Esophagus squamous epithelium (tissue), 5 donors: ENCODE data around the gene LONRF2. TPM values are rescaled to one million over a fixed set of nuclear protein-coding genes. Genes with fewer than 3 reads are reported as not detected.

Source experiments
- DNase-seq: peaks from one replicate; lab custom pipeline; 2025; lab: John Stamatoyannopoulos, UW
- H3K27ac ChIP-seq, 4 donors: fragments of 200-600 bp; sonication (generic); one replicate each; pipeline ENCODE4 v1.5.1; 2016 to 2019; ENCODE audit warnings: mild to moderate bottlenecking in 1 of 4
- H3K27me3 ChIP-seq, 4 donors: fragments of 200-600 bp; sonication (generic); 1 replicate in 3 of 4; 2 replicates in 1 of 4; pipeline versions ENCODE4 v1.5.1 to v1.6.0; 2017 to 2021; ENCODE audit warnings: antibody characterized with exemption in 1 of 4
- H3K36me3 ChIP-seq, 3 donors: fragments of 200-600 bp; sonication (generic); one replicate each; pipeline ENCODE4 v1.5.1; 2016 to 2019
- H3K4me1 ChIP-seq, 3 donors: fragments of 200-600 bp; sonication (generic); one replicate each; pipeline ENCODE4 v1.5.1; 2017 to 2019
- H3K4me3 ChIP-seq, 4 donors: fragments of 200-600 bp; sonication (generic); 1 replicate in 3 of 4; 2 replicates in 1 of 4; pipeline ENCODE4 v1.5.1; 2016 to 2019; ENCODE audit warnings: mild to moderate bottlenecking in 2 of 4, moderate library complexity in 1 of 4
- H3K9me3 ChIP-seq, 3 donors: fragments of 200-600 bp; sonication (generic); one replicate each; pipeline ENCODE4 v1.5.1; 2016 to 2019
- CTCF ChIP-seq, 6 experiments: fragments of 450-650 bp in 4 of 6; fragments of 200-600 bp in 2 of 6; sonication (generic) in 2 of 6; IDR thresholded peaks; one replicate each; pipeline ENCODE4 v1.5.1; 2016 to 2019; ENCODE audit warnings: antibody characterized with exemption in 6 of 6, mild to moderate bottlenecking in 4 of 6, moderate library complexity in 4 of 6
- POLR2A ChIP-seq, 4 donors: fragments of 450-650 bp; IDR thresholded peaks; one replicate each; pipeline ENCODE4 v1.6.1; 2017; ENCODE audit warnings: antibody characterized with exemption in 4 of 4, mild to moderate bottlenecking in 4 of 4, moderate library complexity in 3 of 4
- WGBS, 2 donors: methylation state at CpG; one replicate each; pipeline ENCODE4 v1.1.5; 2018; 5-methylcytosine and 5-hydroxymethylcytosine counted together
- intact Hi-C: fragments of 100-400 bp; cut with DNase I; formaldehyde crosslinking; loops from one replicate; pipeline ENCODE4 v1.15.0; 2022
- total RNA-seq, 4 donors: library from RNA; depleted of rRNA; stranded (reverse); fragments of >200 nt; gene quantifications; one replicate each; pipeline ENCODE4 v1.1.0, GENCODE V29; 2016
- donor health status: DM: yes; HTN: yes; CAD: no.

The LONRF2 gene
- total RNA-seq, 4 donors from 2014 or later: 0.42 to 6.1 (median 1.0) TPM

DNA sequence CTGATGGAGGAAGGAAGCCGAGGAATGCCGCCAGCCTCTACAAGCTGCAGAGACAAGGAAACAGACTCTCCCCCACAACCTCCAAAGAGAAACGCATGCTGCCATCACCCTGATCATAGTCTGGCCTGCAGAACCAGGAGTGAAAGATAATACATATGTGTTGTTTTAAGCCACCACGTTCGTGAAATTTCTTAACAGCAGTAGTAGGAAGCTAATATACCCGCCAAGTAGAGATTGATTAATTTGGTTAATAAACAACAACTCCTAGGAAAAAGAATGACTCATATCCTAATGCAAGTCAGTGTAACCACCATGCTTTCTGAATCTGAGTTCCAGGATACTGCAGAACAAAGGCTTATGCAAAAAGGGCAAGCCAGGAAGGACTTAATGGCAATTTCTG, 36.6 kb downstream of the LONRF2 start:
- intact Hi-C loops: no loop called here

GRCh38 chr2:100285011-100285410, 37.3 kb downstream of the LONRF2 start:
- Histone ChIP-seq H3K27ac (no peak overlapping the region), H3K4me1 (peaks cover 0 to 12% (median 3%) of the 10 kb centered on the region in 3 donors), H3K27me3 (no peaks in the 10 kb centered on the region), H3K4me3 (no peak overlapping the region), H3K9me3 (no peaks in the 10 kb centered on the region), H3K36me3 (no peaks in the 10 kb centered on the region)
- intact Hi-C loops: no loop called here
- no peak for DNase-seq
- WGBS, 2 donors: 33 to 61% methylated on average over 3 of the region's 3 CpGs
- TF ChIP-seq POLR2A (IDR thresholded peaks at IDR 0.05): no peak
- no peak for TF ChIP-seq CTCF (IDR thresholded peaks at IDR 0.05)

More for the DNA sequence above, 36.6 kb downstream of the LONRF2 start:
- Histone ChIP-seq H3K4me1 (peaks cover 0 to 12% (median 3%) of the 10 kb centered on the region in 3 donors), H3K9me3 (no peaks in the 10 kb centered on the region), H3K27ac (peak overlapping the region in 1 of 4 donors; percentile 16), H3K27me3 (no peaks in the 10 kb centered on the region), H3K36me3 (no peaks in the 10 kb centered on the region), H3K4me3 (no peak overlapping the region)
- no peak for DNase-seq
- TF ChIP-seq CTCF (IDR thresholded peaks at IDR 0.05) (no peak), POLR2A (IDR thresholded peaks at IDR 0.05) (no peak)
- 25 to 37% methylated on average over 5 to 6 of the region's 6 CpGs for WGBS, 2 donors

DNA sequence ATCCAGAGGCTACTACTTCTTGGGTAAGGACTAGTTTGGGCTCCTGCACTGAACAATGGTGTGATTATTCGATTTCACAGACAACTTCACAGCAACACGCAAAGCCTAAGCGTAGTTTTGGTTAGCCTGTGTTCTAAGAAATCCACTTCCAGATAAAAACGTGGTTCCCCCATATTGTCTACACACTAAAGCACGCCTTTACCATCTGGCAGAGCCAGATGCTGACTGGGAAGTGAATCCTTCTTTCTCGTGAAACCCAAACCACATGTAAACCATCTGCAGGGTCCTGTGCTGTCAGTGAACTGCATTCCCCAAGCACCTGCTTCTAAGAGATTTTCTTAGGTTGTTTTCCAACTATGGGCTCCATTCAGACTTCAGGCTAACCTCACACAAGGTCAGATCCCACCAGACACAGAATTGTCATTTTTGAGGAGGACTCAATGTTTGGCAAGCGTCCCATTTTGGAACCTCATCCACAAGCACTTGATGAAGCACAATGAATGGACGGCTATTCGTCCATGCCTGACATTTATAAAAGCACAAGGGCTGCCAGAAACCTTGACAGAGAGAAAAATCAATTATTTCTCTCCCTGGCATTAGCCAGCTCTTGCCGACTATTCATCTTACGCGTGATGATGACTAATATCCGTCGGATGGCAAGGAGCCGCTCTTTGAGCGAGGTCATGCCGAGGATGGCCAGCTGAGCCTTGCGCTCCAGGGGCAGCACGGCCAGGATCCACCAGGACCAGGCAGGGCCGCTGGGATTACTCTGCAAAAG, 38.4 kb downstream of the LONRF2 start:
- Histone ChIP-seq H3K36me3 (no peaks in the 10 kb centered on the region), H3K4me1 (peaks cover 0 to 12% (median 3%) of the 10 kb centered on the region in 3 donors), H3K27ac (no peak overlapping the region), H3K9me3 (no peaks in the 10 kb centered on the region), H3K27me3 (no peaks in the 10 kb centered on the region), H3K4me3 (no peak overlapping the region)
- intact Hi-C loops: no loop called here
- TF ChIP-seq CTCF (IDR thresholded peaks at IDR 0.05): no peak
- no peak for TF ChIP-seq POLR2A (IDR thresholded peaks at IDR 0.05)
- no peak for DNase-seq
- WGBS, 2 donors: 81 to 83% methylated on average over 19 to 20 of the region's 20 CpGs

GRCh38 chr2:100281521-100282438, 40.5 kb downstream of the LONRF2 start:
- Histone ChIP-seq H3K36me3 (no peaks in the 10 kb centered on the region), H3K4me1 (peaks cover 0 to 12% (median 3%) of the 10 kb centered on the region in 3 donors), H3K4me3 (peak overlapping the region in 1 of 4 donors; percentile 9), H3K27ac (peak overlapping the region in 2 of 4 donors; percentile 45 to 70), H3K9me3 (no peaks in the 10 kb centered on the region), H3K27me3 (no peaks in the 10 kb centered on the region)
- no peak for TF ChIP-seq POLR2A (IDR thresholded peaks at IDR 0.05)
- TF ChIP-seq CTCF (IDR thresholded peaks at IDR 0.05): no peak
- 25 to 30% methylated on average over 16 of the region's 16 CpGs for WGBS, 2 donors
- DNase-seq: no peak
- intact Hi-C loops: no loop called here
